ENCODE measurements around the gene SEMA6A.
A peak's percentile ranks its signal among the peaks of the same experiment; 100 is the strongest.
"Not testable (repeated sequence)": the region's sequence is repeated elsewhere in the genome, so short reads cannot be mapped to it uniquely, and the experiment has no call there.

The SEMA6A gene

GRCh38 chr5:116524051-116524904 lies 50.3 kb downstream of the SEMA6A start:
- ATAC-seq, result peak; percentile 34; the same call in 1 of the 3 replicates
- no peak for TF ChIP-seq RARB (CRISPR knock-in tag; IDR thresholded peaks at IDR 0.05)
- peak; percentile 80 for TF ChIP-seq ISL1 (CRISPR knock-in tag; IDR thresholded peaks at IDR 0.05)
- no peak for TF ChIP-seq BACH2 (CRISPR knock-in tag; IDR thresholded peaks at IDR 0.05; ENCODE audit: borderline replicate concordance)
- no peak for TF ChIP-seq TOX (CRISPR knock-in tag; IDR thresholded peaks at IDR 0.05; ENCODE audit: borderline replicate concordance)
- 0 out of 2 replicates have a peak, but pooled peaks have one; percentile 29 for TF ChIP-seq SNAI2 (CRISPR knock-in tag; IDR thresholded peaks at IDR 0.05)
- TF ChIP-seq ZNF8 (CRISPR knock-in tag; IDR thresholded peaks at IDR 0.05), result 0 out of 2 replicates have a peak, but pooled peaks have one; percentile 30
- TF ChIP-seq OSR1 (CRISPR knock-in tag; IDR thresholded peaks at IDR 0.05), result no peak
- peak; percentile 92 for TF ChIP-seq TSHZ2 (CRISPR knock-in tag; IDR thresholded peaks at IDR 0.05)
- TF ChIP-seq ZNF70 (CRISPR knock-in tag; IDR thresholded peaks at IDR 0.05), result no peak
- TF ChIP-seq POU6F1 (CRISPR knock-in tag; IDR thresholded peaks at IDR 0.05; ENCODE audit: borderline replicate concordance, low read depth), result no peak
- peak; percentile 88 for TF ChIP-seq TCF4 (CRISPR knock-in tag; IDR thresholded peaks at IDR 0.05; ENCODE audit: borderline replicate concordance)

- not testable (repeated sequence) for ATAC-seq
These were observed 51.4 kb downstream of the SEMA6A start for GRCh38 chr5:116523182-116523581.

- no peak for ATAC-seq
- TF ChIP-seq CSRNP3 (CRISPR knock-in tag; IDR thresholded peaks at IDR 0.05) (no peak), BACH2 (CRISPR knock-in tag; IDR thresholded peaks at IDR 0.05; ENCODE audit: borderline replicate concordance) (no peak), POU6F1 (CRISPR knock-in tag; IDR thresholded peaks at IDR 0.05; ENCODE audit: borderline replicate concordance, low read depth) (no peak), ZC3H10 (CRISPR knock-in tag; IDR thresholded peaks at IDR 0.05) (no peak), TCF4 (CRISPR knock-in tag; IDR thresholded peaks at IDR 0.05; ENCODE audit: borderline replicate concordance) (no peak), SNAI2 (CRISPR knock-in tag; IDR thresholded peaks at IDR 0.05) (no peak), ZNF8 (CRISPR knock-in tag; IDR thresholded peaks at IDR 0.05) (no peak), ZFP30 (CRISPR knock-in tag; IDR thresholded peaks at IDR 0.05) (no peak), ZNF565 (CRISPR knock-in tag; conservative IDR thresholded peaks at IDR 0.05; ENCODE audit: low read depth) (no peak), TSHZ2 (CRISPR knock-in tag; IDR thresholded peaks at IDR 0.05) (no peak), ZNF70 (CRISPR knock-in tag; IDR thresholded peaks at IDR 0.05) (no peak), PATZ1 (CRISPR knock-in tag; IDR thresholded peaks at IDR 0.05; ENCODE audit: borderline replicate concordance) (no peak), GLIS3 (CRISPR knock-in tag; IDR thresholded peaks at IDR 0.05) (no peak), ARNTL (CRISPR knock-in tag; IDR thresholded peaks at IDR 0.05; ENCODE audit: borderline replicate concordance, low read depth) (no peak), ISL1 (CRISPR knock-in tag; IDR thresholded peaks at IDR 0.05) (no peak), RARB (CRISPR knock-in tag; IDR thresholded peaks at IDR 0.05) (no peak), ZFP3 (CRISPR knock-in tag; IDR thresholded peaks at IDR 0.05) (no peak), CREB5 (CRISPR knock-in tag; IDR thresholded peaks at IDR 0.05; ENCODE audit: low read depth) (no peak)
These were observed 52.1 kb downstream of the SEMA6A start for GRCh38 chr5:116522356-116523136.
